Kidney (tissue), 14 donors: ENCODE measurements around the gene LAX1. TPM values are rescaled to one million over a fixed set of nuclear protein-coding genes. Genes with fewer than 3 reads are reported as not detected.
"Not testable (repeated sequence)": the region's sequence is repeated elsewhere in the genome, so short reads cannot be mapped to it uniquely, and the experiment has no call there.

Experiments
- DNase-seq, 5 donors: peaks; one replicate each; pipeline ENCODE4 v3.0.0-alpha.2; 2013 to 2020
- FAIRE-seq: peaks from 2 replicates; lab custom pipeline; 2012; peaks lifted over from hg19 to GRCh38; lab: Jason Lieb, UNC
- H3K27ac ChIP-seq, 2 donors: one replicate each; pipeline ENCODE4 v1.7.0; 2013; ENCODE audit warnings: low read depth in 2 of 2, low read length in 2 of 2, inconsistent platforms in 1 of 2
- H3K27me3 ChIP-seq: one replicate; pipeline ENCODE4 v1.7.1; 2013; ENCODE audit warnings: low read length, inconsistent platforms; ENCODE audit not compliant: control insufficient read depth, insufficient read depth
- H3K36me3 ChIP-seq, 3 donors: one replicate each; pipeline versions ENCODE4 v1.7.0 to v1.7.1; 2013; ENCODE audit warnings: low read length in 3 of 3, control low read depth in 1 of 3, inconsistent platforms in 1 of 3; ENCODE audit not compliant: insufficient read depth in 3 of 3, control insufficient read depth in 2 of 3
- H3K4me1 ChIP-seq, 3 donors: one replicate each; pipeline versions ENCODE4 v1.7.0 to v1.7.1; 2013; ENCODE audit warnings: low read length in 3 of 3, inconsistent platforms in 1 of 3, low read depth in 1 of 3; ENCODE audit not compliant: control insufficient read depth in 2 of 3, insufficient read depth in 2 of 3
- H3K4me3 ChIP-seq, 3 donors: one replicate each; pipeline versions ENCODE4 v1.7.0 to v1.8.1; 2013; ENCODE audit warnings: low read length in 3 of 3, control low read depth in 1 of 3, inconsistent platforms in 1 of 3
- H3K9ac ChIP-seq, 3 donors: one replicate each; pipeline versions ENCODE4 v1.7.0 to v1.7.1; 2013; ENCODE audit warnings: low read length in 3 of 3, control low read depth in 1 of 3, inconsistent platforms in 1 of 3
- H3K9me3 ChIP-seq, 3 donors: one replicate each; pipeline versions ENCODE4 v1.7.0 to v1.7.1; 2013; ENCODE audit warnings: low read length in 3 of 3, control low read depth in 1 of 3, inconsistent platforms in 1 of 3; ENCODE audit not compliant: control insufficient read depth in 2 of 3, insufficient read depth in 1 of 3
- intact Hi-C: fragments of 100-400 bp; cut with DNase I; formaldehyde crosslinking; loops from one replicate; pipeline ENCODE4 v1.11.1; 2022
- polyA plus RNA-seq: library from polyadenylated mRNA; stranded (reverse); fragments of 350-450 nt; fragmentation: Illumina TruSeq; extraction: RNeasy Lipid Tissue Mini Kit (QIAGEN cat#74804); gene quantifications from one replicate; pipeline ENCODE4 v1.2.3, GENCODE V29; 2014; ENCODE audit warnings: low read depth, low replicate concordance; ENCODE audit not compliant: insufficient read depth
- total RNA-seq: library from RNA; stranded (reverse); fragmentation: NEBNext Ultra II Directional; extraction: Animal tissue kit (Norgen Biotek cat#: 25700); gene quantifications from one replicate; pipeline ENCODE4 v1.2.1, GENCODE V29; 2021
- TF ChIP-seq, protein P1 (sequence below): IDR thresholded peaks from 3 replicates; pipeline ENCODE4 v1.5.1; 2012; ENCODE audit warnings: mild to moderate bottlenecking, moderate library complexity, borderline replicate concordance; ENCODE audit not compliant: insufficient read depth; ENCODE audit errors: extremely low read depth
- donor health status: control.
- donor health status: control.
- donor health status: control.
- donor health status: control.
- donor health status: control.
- donor health status: DM: yes; HTN: yes; CAD: no.
- donor health status: Normal renal cell carcinoma (clear cell type).

LAX1 gene
- total and polyA plus RNA-seq, 2 donors from 2014 or later = 6.9 TPM; not detected in 1

DNA sequence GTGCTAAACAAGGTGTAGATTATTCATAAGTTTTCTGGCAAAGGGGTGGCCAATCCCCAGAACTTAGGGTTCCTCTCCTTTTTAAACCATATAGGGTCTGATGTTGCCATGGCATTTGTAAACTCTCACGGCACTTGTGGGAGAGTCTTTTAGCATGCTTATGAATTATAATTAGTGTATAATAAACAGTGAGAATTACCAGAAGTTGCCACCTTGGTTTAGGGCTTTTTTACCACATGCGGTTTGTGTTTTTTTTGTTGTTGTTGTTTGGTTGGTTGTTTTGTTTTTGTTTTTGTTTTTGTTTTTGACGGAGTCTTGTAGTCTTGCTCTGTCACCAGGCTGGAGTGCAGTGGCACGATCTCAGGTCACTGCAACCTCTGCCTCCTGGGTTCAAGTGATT, 8.9 kb upstream of the LAX1 start:
- H3K27ac ChIP-seq = no peak overlapping the region

DNA sequence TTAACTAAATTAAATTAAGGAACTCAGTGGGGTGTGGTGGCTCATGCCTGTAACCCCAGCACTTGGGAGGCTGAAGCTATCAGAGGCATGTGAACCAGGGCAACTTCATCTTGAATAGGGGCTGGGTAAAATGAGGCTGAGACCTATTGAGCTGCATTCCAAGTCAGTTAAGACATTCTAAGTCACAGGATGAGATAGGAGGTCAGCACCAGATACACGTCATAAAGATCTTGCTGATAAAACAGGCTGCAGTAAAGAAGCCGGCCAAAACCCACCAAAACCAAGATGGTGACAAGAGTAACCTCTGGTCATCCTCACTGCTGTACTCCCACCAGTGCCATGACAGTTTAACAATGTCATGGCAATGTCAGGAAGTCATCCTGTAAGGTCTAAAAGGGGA, 6.2 kb upstream of the LAX1 start:
- H3K36me3 ChIP-seq, intact Hi-C loops, H3K9ac ChIP-seq, H3K9me3 ChIP-seq, H3K27ac ChIP-seq, DNase-seq, H3K27me3 ChIP-seq, H3K4me3 ChIP-seq, FAIRE-seq, H3K4me1 ChIP-seq: not testable (repeated sequence)

More for the DNA sequence above, 8.9 kb upstream of the LAX1 start:
- H3K4me3 ChIP-seq = no peak overlapping the region
- DNase-seq = no peak
- intact Hi-C loops = no loop called here
- no peaks in the 10 kb centered on the region for H3K4me1 ChIP-seq
- no peaks in the 10 kb centered on the region for H3K27me3 ChIP-seq
- H3K9ac ChIP-seq = no peak overlapping the region
- no peaks in the 10 kb centered on the region for H3K9me3 ChIP-seq
- FAIRE-seq = no peak
- H3K36me3 ChIP-seq = no peaks in the 10 kb centered on the region
- TF ChIP-seq, protein P1, sequence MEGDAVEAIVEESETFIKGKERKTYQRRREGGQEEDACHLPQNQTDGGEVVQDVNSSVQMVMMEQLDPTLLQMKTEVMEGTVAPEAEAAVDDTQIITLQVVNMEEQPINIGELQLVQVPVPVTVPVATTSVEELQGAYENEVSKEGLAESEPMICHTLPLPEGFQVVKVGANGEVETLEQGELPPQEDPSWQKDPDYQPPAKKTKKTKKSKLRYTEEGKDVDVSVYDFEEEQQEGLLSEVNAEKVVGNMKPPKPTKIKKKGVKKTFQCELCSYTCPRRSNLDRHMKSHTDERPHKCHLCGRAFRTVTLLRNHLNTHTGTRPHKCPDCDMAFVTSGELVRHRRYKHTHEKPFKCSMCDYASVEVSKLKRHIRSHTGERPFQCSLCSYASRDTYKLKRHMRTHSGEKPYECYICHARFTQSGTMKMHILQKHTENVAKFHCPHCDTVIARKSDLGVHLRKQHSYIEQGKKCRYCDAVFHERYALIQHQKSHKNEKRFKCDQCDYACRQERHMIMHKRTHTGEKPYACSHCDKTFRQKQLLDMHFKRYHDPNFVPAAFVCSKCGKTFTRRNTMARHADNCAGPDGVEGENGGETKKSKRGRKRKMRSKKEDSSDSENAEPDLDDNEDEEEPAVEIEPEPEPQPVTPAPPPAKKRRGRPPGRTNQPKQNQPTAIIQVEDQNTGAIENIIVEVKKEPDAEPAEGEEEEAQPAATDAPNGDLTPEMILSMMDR = no peak

DNA sequence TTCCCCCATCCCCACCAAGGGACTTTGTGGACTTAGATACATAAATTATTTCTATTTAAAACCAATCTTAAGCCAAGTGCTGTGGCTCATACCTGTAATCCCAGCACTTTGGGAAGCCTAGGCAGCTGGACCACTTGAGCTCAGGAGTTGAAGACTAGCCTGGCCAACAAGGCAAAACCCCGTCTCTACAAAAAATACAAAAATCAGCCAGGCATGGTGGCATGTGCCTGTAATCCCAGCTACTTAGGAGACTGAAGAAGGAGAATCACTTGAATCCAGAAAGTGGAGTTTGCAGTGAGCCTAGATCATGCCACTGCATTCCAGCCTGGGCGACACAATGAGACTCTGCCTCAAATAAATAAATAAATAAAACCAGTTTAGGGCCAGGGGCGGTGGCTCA, 4.5 kb upstream of the LAX1 start:
- Histone ChIP-seq H3K27me3 (no peaks in the 10 kb centered on the region), H3K4me3 (no peak overlapping the region), H3K27ac (no peak overlapping the region), H3K9me3 (no peaks in the 10 kb centered on the region), H3K4me1 (no peaks in the 10 kb centered on the region), H3K36me3 (no peaks in the 10 kb centered on the region), H3K9ac (no peak overlapping the region)
- DNase-seq (no peak), FAIRE-seq (no peak)
- intact Hi-C loops = no loop called here
- TF ChIP-seq, protein P1 = no peak

DNA sequence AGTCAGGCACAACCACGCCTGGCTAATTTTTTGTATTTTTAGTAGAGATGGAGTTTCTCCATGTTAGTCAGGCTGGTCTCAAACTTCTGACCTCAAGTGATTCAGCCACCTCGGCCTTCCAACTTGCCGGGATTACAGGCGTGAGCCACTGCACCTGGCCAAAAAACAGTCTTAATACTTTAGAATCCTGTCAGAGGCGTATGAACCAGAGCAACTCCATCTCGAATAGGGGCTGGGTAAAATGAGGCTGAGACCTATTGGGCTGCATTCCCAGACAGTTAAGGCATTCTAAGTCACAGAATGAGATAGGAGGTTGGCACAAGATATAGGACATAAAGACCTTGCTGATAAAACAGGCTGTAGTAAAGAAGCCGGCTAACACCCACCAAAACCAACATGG, 3.0 kb upstream of the LAX1 start:
- H3K9me3 ChIP-seq, H3K27me3 ChIP-seq, H3K36me3 ChIP-seq, intact Hi-C loops, H3K4me3 ChIP-seq, H3K4me1 ChIP-seq, DNase-seq, H3K9ac ChIP-seq, FAIRE-seq, H3K27ac ChIP-seq: not testable (repeated sequence)

DNA sequence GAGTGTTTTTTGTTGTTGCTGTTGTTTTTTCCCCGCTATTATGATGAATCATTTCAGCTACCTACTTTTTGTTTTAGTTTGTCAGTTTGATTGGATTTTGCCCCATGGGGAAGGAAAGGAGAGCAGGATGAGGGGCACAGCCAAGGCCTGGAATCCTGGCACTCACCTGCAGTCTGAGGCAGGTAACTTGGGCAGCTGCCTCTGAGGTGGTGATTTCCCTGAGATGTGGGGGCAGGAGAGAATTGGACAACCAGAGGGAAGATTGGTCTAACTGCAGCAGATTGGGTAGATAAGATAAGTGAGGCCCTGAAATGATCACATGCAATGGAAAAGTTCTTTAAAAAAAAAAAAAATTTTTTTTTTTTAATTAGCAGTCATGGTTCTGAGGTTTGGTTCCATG, 1.5 kb upstream of the LAX1 start:
- no peak for FAIRE-seq
- no peak overlapping the region for H3K9ac ChIP-seq
- DNase-seq = no peak
- TF ChIP-seq, protein P1 = no peak
- H3K4me1 ChIP-seq = no peaks in the 10 kb centered on the region
- no peak overlapping the region for H3K4me3 ChIP-seq
- intact Hi-C loops = no loop called here
- no peaks in the 10 kb centered on the region for H3K9me3 ChIP-seq
- H3K36me3 ChIP-seq = no peaks in the 10 kb centered on the region
- H3K27ac ChIP-seq = no peak overlapping the region
- no peaks in the 10 kb centered on the region for H3K27me3 ChIP-seq
